K562 (cell line): ENCODE results near the gene RTBDN. TPM values are rescaled to one million over a fixed set of nuclear protein-coding genes. Genes with fewer than 3 reads are reported as not detected.

Experiments
- ARID1B ChIP-seq: fragments of 450-650 bp; IDR thresholded peaks from 2 replicates; pipeline ENCODE4 v1.6.1; 2016; ENCODE audit warnings: antibody characterized with exemption, mild to moderate bottlenecking, inconsistent platforms
- CREM ChIP-seq: IDR thresholded peaks from 2 replicates; pipeline ENCODE4 v1.6.1; 2014; ENCODE audit warnings: antibody characterized with exemption, low read depth
- EZH2 ChIP-seq: IDR thresholded peaks from 2 replicates; pipeline ENCODE4 v1.6.1; 2012; ENCODE audit warnings: low read depth, mild to moderate bottlenecking, inconsistent platforms, low read length, borderline replicate concordance
- FOXK1 ChIP-seq: sonication (generic); formaldehyde crosslinking; IDR thresholded peaks from 2 replicates; pipeline ENCODE4 v1.8.0; 2022; ENCODE audit warnings: missing genetic modification reagents, mild to moderate bottlenecking, borderline replicate concordance
- FUS ChIP-seq: fragments of 200-400 bp; formaldehyde crosslinking; optimal IDR thresholded peaks from 2 replicates; pipeline ENCODE3; 2017; ENCODE audit warnings: low read depth, low read length
- GTF2E2 ChIP-seq: fragments of 200-800 bp; sonication (Bioruptor generic); IDR thresholded peaks from 2 replicates; pipeline ENCODE4 v1.6.1; 2016; ENCODE audit warnings: missing genetic modification characterization, missing compliant biosample characterization
- HLTF ChIP-seq: fragments of 450-650 bp; IDR thresholded peaks from 2 replicates; pipeline ENCODE4 v1.6.1; 2016
- JUND ChIP-seq, 2 experiments: IDR thresholded peaks; 2 replicates in 1 of 2; 3 replicates in 1 of 2; pipeline ENCODE4 v1.6.1; 2011; ENCODE audit warnings: borderline replicate concordance in 2 of 2, low read depth in 2 of 2, low read length in 2 of 2, improper control_type of control experiment in 1 of 2, missing biosample characterization in 1 of 2, missing genetic modification characterization in 1 of 2, missing genetic modification reagents in 1 of 2
- KAT7 ChIP-seq: sonication (generic); formaldehyde crosslinking; IDR thresholded peaks from 2 replicates; pipeline ENCODE4 v1.8.0; 2022; ENCODE audit warnings: missing genetic modification reagents, mild to moderate bottlenecking, borderline replicate concordance
- MECOM ChIP-seq: fragments of 250-450 bp; sonication (Bioruptor Pico); IDR thresholded peaks from 2 replicates; pipeline ENCODE4 v1.8.0; 2022; ENCODE audit warnings: inconsistent platforms
- NR2C1 ChIP-seq, 2 experiments: fragments of 450-650 bp; IDR thresholded peaks; 2 replicates each; pipeline ENCODE4 v1.6.1; 2017; ENCODE audit warnings: mild to moderate bottlenecking in 2 of 2, antibody characterized with exemption in 1 of 2, inconsistent platforms in 1 of 2, missing compliant biosample characterization in 1 of 2, missing genetic modification characterization in 1 of 2
- POU5F1 ChIP-seq: fragments of 150-350 bp; IDR thresholded peaks from 2 replicates; pipeline ENCODE4 v1.6.1; 2014; ENCODE audit warnings: borderline replicate concordance, low read length, low read depth, mild to moderate bottlenecking; ENCODE audit not compliant: partially characterized antibody
- PURB ChIP-seq: sonication (generic); formaldehyde crosslinking; IDR thresholded peaks from 2 replicates; pipeline ENCODE4 v1.9.0; 2021; ENCODE audit warnings: low read depth, mild to moderate bottlenecking, missing genetic modification reagents
- TFAM ChIP-seq: fragments of 250-450 bp; sonication (Bioruptor Pico); conservative IDR thresholded peaks from 2 replicates; pipeline ENCODE4 v1.5.0; 2021; ENCODE audit warnings: mild to moderate bottlenecking, moderate library complexity
- TOE1 ChIP-seq, 2 experiments: fragments of 450-650 bp in 1 of 2; sonication (generic) in 1 of 2; formaldehyde crosslinking in 1 of 2; IDR thresholded peaks; 2 replicates each; pipeline versions ENCODE4 v1.7.1 to v1.8.0; 2016 to 2022; ENCODE audit warnings: borderline replicate concordance in 2 of 2, mild to moderate bottlenecking in 2 of 2, antibody characterized with exemption in 1 of 2, inconsistent platforms in 1 of 2, low read depth in 1 of 2, missing genetic modification reagents in 1 of 2, moderate library complexity in 1 of 2
- ZNF146 ChIP-seq: IDR thresholded peaks from one replicate; pipeline ENCODE4 v1.6.1; 2018; ENCODE audit warnings: missing compliant biosample characterization; ENCODE audit not compliant: unreplicated experiment
- ZNF551 ChIP-seq: fragments of 250-450 bp; sonication (Bioruptor Pico); IDR thresholded peaks from 2 replicates; pipeline ENCODE4 v1.5.0; 2021; ENCODE audit warnings: mild to moderate bottlenecking, moderate library complexity
- ZNF764 ChIP-seq: fragments of 250-450 bp; sonication (Bioruptor Pico); IDR thresholded peaks from 2 replicates; pipeline ENCODE4 v1.4.0; 2020; ENCODE audit warnings: low read depth, mild to moderate bottlenecking, moderate library complexity
- polyA plus RNA-seq, 8 experiments: library from polyadenylated mRNA; depleted of rRNA in 4 of 8; stranded (reverse) in 5 of 8; unstranded in 3 of 8; fragments of >200 nt; fragmentation: Nextera tagmentation in 2 of 8; fragmentation: Illumina TruSeq in 1 of 8; extraction: Ambion mirVana in 2 of 8; extraction: Trizol in 1 of 8; gene quantifications; 2 replicates each; pipeline versions ENCODE4 v1.2.1 to v1.2.3, GENCODE V29; 2011 to 2014; ENCODE audit warnings: inconsistent platforms in 1 of 8, missing spikeins in 1 of 8
- total RNA-seq, 7 experiments: library from RNA; depleted of rRNA in 6 of 7; stranded (reverse); fragments of >200 nt in 6 of 7; fragmentation: Illumina TruSeq in 2 of 7; extraction: Trizol in 2 of 7; gene quantifications; 2 replicates each; pipeline versions ENCODE4 v1.2.1 to v1.2.3, GENCODE V29; 2011 to 2021; ENCODE audit warnings: low replicate concordance in 1 of 7
- TF ChIP-seq, protein P1 (sequence below): sonication (generic); formaldehyde crosslinking; IDR thresholded peaks from 2 replicates; pipeline ENCODE4 v1.8.1; 2023; ENCODE audit warnings: mild to moderate bottlenecking, missing genetic modification reagents

RTBDN gene
- total and polyA plus RNA-seq, 9 of the 15 experiments (the other 6 are each of a cell fraction or from before 2014, with no cell fraction given): 0.20 to 2.3 (median 0.72) TPM; not detected in 1

DNA sequence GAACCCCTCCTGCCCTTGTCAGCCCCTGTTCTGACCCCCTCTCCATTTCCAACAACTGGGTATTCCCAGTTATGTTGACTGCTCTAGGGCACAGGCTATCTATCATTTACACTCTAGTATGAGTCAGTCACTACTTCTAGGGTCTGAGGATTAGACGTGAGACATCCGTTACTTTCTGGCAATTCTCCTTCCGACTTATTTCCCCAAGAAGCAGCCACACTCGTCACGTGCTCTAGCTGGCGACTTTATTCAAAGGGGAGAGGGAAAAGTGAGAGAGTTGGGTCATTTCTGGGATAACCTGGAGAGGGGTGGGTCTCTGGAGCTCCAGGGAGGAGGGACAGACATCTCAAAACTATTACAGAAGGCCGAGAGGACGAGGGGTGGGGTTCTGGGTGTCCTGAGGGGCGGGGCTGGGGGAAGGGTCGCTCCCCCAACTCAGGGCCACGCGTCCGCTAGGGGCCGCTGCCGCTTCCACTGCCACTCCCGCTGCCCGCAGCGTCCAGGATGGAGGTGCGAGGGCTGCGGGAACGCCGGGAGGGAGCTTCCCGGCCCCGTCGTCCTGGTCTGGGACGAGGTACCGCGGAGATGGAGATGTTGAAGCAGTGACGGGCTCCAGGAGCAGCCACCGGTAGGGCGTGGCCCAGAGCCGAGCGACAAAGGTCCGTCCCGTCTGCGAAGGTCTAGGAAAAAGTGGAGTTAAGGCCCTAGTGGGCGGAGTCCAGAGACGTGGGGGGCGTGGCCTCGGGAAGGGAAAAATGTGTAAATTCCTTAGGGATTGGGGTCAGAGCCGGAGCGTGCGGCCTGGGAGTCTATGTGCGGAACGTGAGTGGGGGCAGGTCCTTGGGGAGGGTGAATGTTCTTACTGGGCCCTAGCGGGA lies 8.9 kb downstream of the RTBDN start (continued):
- TF ChIP-seq POU5F1 (no peak), KAT7 (CRISPR knock-in tag) (no peak), TFAM (no peak), ARID1B (peak; percentile 33; the same call in 1 of the 2 replicates), ZNF764 (CRISPR knock-in tag) (no peak), HLTF (peak; percentile 48; the same call in 1 of the 2 replicates), ZNF146 (no peak), FUS (no peak), GTF2E2 (tag) (no peak), MECOM (no peak), TOE1 (IDR thresholded peaks at IDR 0.05; ENCODE audit: borderline replicate concordance) (peak; percentile 84), TOE1 (CRISPR knock-in tag; IDR thresholded peaks at IDR 0.05; ENCODE audit: borderline replicate concordance, low read depth) (no peak), FOXK1 (no peak), JUND (IDR thresholded peaks at IDR 0.05; ENCODE audit: borderline replicate concordance, low read depth, low read length) (peak; percentile 37; the same call in 1 of the 2 replicates), JUND (tag; IDR thresholded peaks at IDR 0.05; ENCODE audit: borderline replicate concordance, low read depth, low read length) (no peak), CREM (0 out of 2 replicates have a peak, but pooled peaks have one; percentile 25), EZH2 (no peak), ZNF551 (CRISPR knock-in tag) (no peak), PURB (no peak), NR2C1 (IDR thresholded peaks at IDR 0.05) (no peak), NR2C1 (tag; IDR thresholded peaks at IDR 0.05) (no peak)
- TF ChIP-seq, protein P1, sequence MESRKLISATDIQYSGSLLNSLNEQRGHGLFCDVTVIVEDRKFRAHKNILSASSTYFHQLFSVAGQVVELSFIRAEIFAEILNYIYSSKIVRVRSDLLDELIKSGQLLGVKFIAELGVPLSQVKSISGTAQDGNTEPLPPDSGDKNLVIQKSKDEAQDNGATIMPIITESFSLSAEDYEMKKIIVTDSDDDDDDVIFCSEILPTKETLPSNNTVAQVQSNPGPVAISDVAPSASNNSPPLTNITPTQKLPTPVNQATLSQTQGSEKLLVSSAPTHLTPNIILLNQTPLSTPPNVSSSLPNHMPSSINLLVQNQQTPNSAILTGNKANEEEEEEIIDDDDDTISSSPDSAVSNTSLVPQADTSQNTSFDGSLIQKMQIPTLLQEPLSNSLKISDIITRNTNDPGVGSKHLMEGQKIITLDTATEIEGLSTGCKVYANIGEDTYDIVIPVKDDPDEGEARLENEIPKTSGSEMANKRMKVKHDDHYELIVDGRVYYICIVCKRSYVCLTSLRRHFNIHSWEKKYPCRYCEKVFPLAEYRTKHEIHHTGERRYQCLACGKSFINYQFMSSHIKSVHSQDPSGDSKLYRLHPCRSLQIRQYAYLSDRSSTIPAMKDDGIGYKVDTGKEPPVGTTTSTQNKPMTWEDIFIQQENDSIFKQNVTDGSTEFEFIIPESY (CRISPR knock-in tag): peak; percentile 70; the same call in 1 of the 2 replicates
